H1 (cell line): ENCODE results near the gene NKTR. TPM values are rescaled to one million over a fixed set of nuclear protein-coding genes. Genes with fewer than 3 reads are reported as not detected.

Experiments used
- CTCF ChIA-PET: fragments of 300-600 bp; sonication (Branson Sonifier 250); formaldehyde crosslinking; loops from one replicate; lab custom pipeline; 2021; ENCODE audit not compliant: partially characterized antibody; lab: Charles Lee
- POLR2A ChIA-PET: fragments of 300-600 bp; sonication (Branson Sonifier 250); formaldehyde crosslinking; loops from one replicate; lab custom pipeline; 2021; ENCODE audit warnings: inconsistent platforms; ENCODE audit not compliant: partially characterized antibody; lab: Charles Lee
- DNase-seq, 2 experiments: peaks; one replicate each; pipeline versions ENCODE4 v3.0.0 to v3.0.0-alpha.2; 2010 to 2022; ENCODE audit warnings: low spot score in 2 of 2, low read depth in 1 of 2, mixed read lengths in 1 of 2
- FAIRE-seq: peaks from 2 replicates; lab custom pipeline; 2011; peaks lifted over from hg19 to GRCh38; lab: Jason Lieb, UNC
- H2AFZ ChIP-seq: 2 replicates; pipeline ENCODE4 v1.8.1; 2012; ENCODE audit warnings: low read length, inconsistent platforms
- H2AK5ac ChIP-seq: 2 replicates; pipeline ENCODE4 v1.6.1; 2013; ENCODE audit warnings: low read depth, low read length
- H2BK120ac ChIP-seq: replicated peaks from 2 replicates; pipeline ENCODE3; 2013; ENCODE audit warnings: low read depth, low read length, inconsistent platforms
- H2BK12ac ChIP-seq: 2 replicates; pipeline ENCODE4 v1.6.1; 2013; ENCODE audit warnings: low read depth, low read length
- H2BK15ac ChIP-seq: 2 replicates; pipeline ENCODE4 v1.6.1; 2013; ENCODE audit warnings: low read length
- H2BK20ac ChIP-seq: 2 replicates; pipeline ENCODE4 v1.6.1; 2013; ENCODE audit warnings: low read length
- H2BK5ac ChIP-seq: 2 replicates; pipeline ENCODE4 v1.6.1; 2013; ENCODE audit warnings: low read depth, low read length
- H3K14ac ChIP-seq: 2 replicates; pipeline ENCODE4 v1.6.1; 2013; ENCODE audit warnings: inconsistent platforms; ENCODE audit not compliant: insufficient read length
- H3K18ac ChIP-seq: 2 replicates; pipeline ENCODE4 v1.6.1; 2013; ENCODE audit warnings: low read length; ENCODE audit errors: extremely low read depth
- H3K23ac ChIP-seq: 2 replicates; pipeline ENCODE4 v1.6.1; 2013; ENCODE audit warnings: inconsistent platforms; ENCODE audit not compliant: insufficient read length
- H3K23me2 ChIP-seq: 2 replicates; pipeline ENCODE4 v1.6.1; 2013; ENCODE audit warnings: low read depth, low read length
- H3K27ac ChIP-seq: 2 replicates; pipeline ENCODE4 v1.6.1; 2011; ENCODE audit warnings: low read depth, low read length, inconsistent platforms
- H3K27me3 ChIP-seq, 4 experiments: replicated peaks in 1 of 4; 1 replicate in 1 of 4; 2 replicates in 3 of 4; pipeline versions ENCODE4 v1.6.1 to v1.8.1; 2011 to 2013; ENCODE audit warnings: low read length in 3 of 4, mild to moderate bottlenecking in 3 of 4, inconsistent platforms in 2 of 4, mixed read lengths in 2 of 4, moderate library complexity in 1 of 4; ENCODE audit not compliant: control insufficient read depth in 3 of 4, insufficient read depth in 3 of 4; ENCODE audit errors: extremely low read depth in 1 of 4
- H3K36me3 ChIP-seq, 4 experiments: 2 replicates each; pipeline versions ENCODE4 v1.6.1 to v1.8.1; 2011 to 2013; ENCODE audit warnings: mild to moderate bottlenecking in 4 of 4, low read length in 3 of 4, moderate library complexity in 2 of 4, control low read depth in 1 of 4, inconsistent platforms in 1 of 4; ENCODE audit not compliant: insufficient read depth in 4 of 4, control insufficient read depth in 2 of 4
- H3K4ac ChIP-seq: replicated peaks from 2 replicates; pipeline ENCODE3; 2013; ENCODE audit warnings: low read length, low read depth, mixed read lengths, inconsistent platforms; ENCODE audit not compliant: insufficient read length
- H3K4me1 ChIP-seq, 4 experiments: replicated peaks in 1 of 4; 1 replicate in 1 of 4; 2 replicates in 3 of 4; pipeline versions ENCODE4 v1.6.1 to v1.8.1; 2011 to 2013; ENCODE audit warnings: low read length in 3 of 4, inconsistent platforms in 2 of 4, mixed read lengths in 1 of 4; ENCODE audit not compliant: insufficient read depth in 4 of 4, control insufficient read depth in 3 of 4
- H3K4me2 ChIP-seq, 2 experiments: 2 replicates each; pipeline versions ENCODE4 v1.6.1 to v1.8.1; 2011 to 2013; ENCODE audit warnings: low read depth in 2 of 2, low read length in 2 of 2, control low read depth in 1 of 2, inconsistent platforms in 1 of 2, mild to moderate bottlenecking in 1 of 2; ENCODE audit not compliant: insufficient read depth in 1 of 2
- H3K4me3 ChIP-seq, 4 experiments: fragments of 200-600, 300-600 bp in 1 of 4; sonication (generic), shearing (Covaris generic), sonication (Bioruptor Twin) in 1 of 4; 2 replicates each; pipeline versions ENCODE4 v1.5.1 to v1.8.1; 2011 to 2016; ENCODE audit warnings: low read length in 4 of 4, low read depth in 3 of 4, control low read depth in 2 of 4, inconsistent platforms in 2 of 4, mild to moderate bottlenecking in 2 of 4, mixed read lengths in 1 of 4, moderate library complexity in 1 of 4; ENCODE audit not compliant: insufficient read depth in 2 of 4; ENCODE audit errors: extremely low read depth in 1 of 4
- H3K56ac ChIP-seq: replicated peaks from 2 replicates; pipeline ENCODE3; 2013; ENCODE audit warnings: low read depth, mild to moderate bottlenecking, mixed read lengths, low read length, inconsistent platforms; ENCODE audit not compliant: insufficient read length
- H3K79me1 ChIP-seq: 2 replicates; pipeline ENCODE4 v1.6.1; 2013; ENCODE audit warnings: low read depth, low read length, control low read depth
- H3K79me2 ChIP-seq, 2 experiments: 2 replicates each; pipeline versions ENCODE4 v1.6.1 to v1.8.1; 2012 to 2013; ENCODE audit warnings: low read length in 2 of 2, mild to moderate bottlenecking in 2 of 2, inconsistent platforms in 1 of 2; ENCODE audit not compliant: insufficient read depth in 2 of 2, control insufficient read depth in 1 of 2
- H3K9ac ChIP-seq, 4 experiments: replicated peaks in 1 of 4; 1 replicate in 1 of 4; 2 replicates in 3 of 4; pipeline versions ENCODE4 v1.6.1 to v1.8.1; 2011 to 2013; ENCODE audit warnings: low read depth in 3 of 4, low read length in 3 of 4, control low read depth in 2 of 4, mild to moderate bottlenecking in 2 of 4, moderate library complexity in 2 of 4, inconsistent platforms in 1 of 4; ENCODE audit errors: extremely low read depth in 1 of 4
- H3K9me3 ChIP-seq, 2 experiments: 2 replicates each; pipeline versions ENCODE4 v1.6.1 to v1.8.1; 2012 to 2013; ENCODE audit warnings: mild to moderate bottlenecking in 2 of 2, moderate library complexity in 2 of 2, control low read depth in 1 of 2, inconsistent platforms in 1 of 2, low read depth in 1 of 2, low read length in 1 of 2, mixed read lengths in 1 of 2; ENCODE audit not compliant: insufficient read depth in 2 of 2
- H4K20me1 ChIP-seq, 2 experiments: replicated peaks in 1 of 2; 2 replicates each; pipeline versions ENCODE3 to v1.8.1; 2011 to 2013; ENCODE audit warnings: inconsistent platforms in 2 of 2, low read length in 2 of 2, mild to moderate bottlenecking in 1 of 2; ENCODE audit not compliant: insufficient read depth in 2 of 2, control insufficient read depth in 1 of 2
- H4K5ac ChIP-seq: 2 replicates; pipeline ENCODE4 v1.6.1; 2013; ENCODE audit warnings: low read length, low read depth, mixed read lengths, inconsistent platforms; ENCODE audit not compliant: insufficient read length
- H4K8ac ChIP-seq: 2 replicates; pipeline ENCODE4 v1.8.0; 2013; ENCODE audit warnings: mild to moderate bottlenecking, moderate library complexity, low read length, inconsistent platforms; ENCODE audit not compliant: insufficient read depth; ENCODE audit errors: extremely low read depth
- H4K91ac ChIP-seq: replicated peaks from 2 replicates; pipeline ENCODE3; 2013; ENCODE audit warnings: low read length, mixed read lengths, inconsistent platforms; ENCODE audit not compliant: insufficient read length
- ASH2L ChIP-seq: fragments of 200-600, 300-600 bp; sonication (generic); IDR thresholded peaks from one replicate; pipeline ENCODE4 v1.7.1; 2017; ENCODE audit warnings: low read length
- EZH2 ChIP-seq: fragments of 200-600 bp; sonication (generic); IDR thresholded peaks from 2 replicates; pipeline ENCODE4 v1.7.1; 2012; ENCODE audit warnings: low read depth, mild to moderate bottlenecking, moderate library complexity, low read length, inconsistent platforms; ENCODE audit not compliant: severe bottlenecking
- JUN ChIP-seq: IDR thresholded peaks from 2 replicates; pipeline ENCODE4 v1.6.1; 2011; ENCODE audit warnings: low read depth, mild to moderate bottlenecking, improper control_type of control experiment, low read length
- MAFK ChIP-seq: IDR thresholded peaks from 2 replicates; pipeline ENCODE4 v1.6.1; 2012; ENCODE audit warnings: low read depth, mild to moderate bottlenecking, improper control_type of control experiment, low read length
- PHF8 ChIP-seq: fragments of 200-600 bp; sonication (generic); conservative IDR thresholded peaks from 2 replicates; pipeline ENCODE4 v1.7.1; 2012; ENCODE audit warnings: low read depth, mild to moderate bottlenecking, inconsistent platforms, low read length, moderate library complexity
- POLR2A ChIP-seq, 2 experiments: IDR thresholded peaks; 1 replicate in 1 of 2; 2 replicates in 1 of 2; pipeline ENCODE4 v1.6.1; 2011; ENCODE audit warnings: low read depth in 2 of 2, low read length in 2 of 2, mild to moderate bottlenecking in 2 of 2; ENCODE audit errors: control extremely low read depth in 1 of 2
- RFX5 ChIP-seq: IDR thresholded peaks from 2 replicates; pipeline ENCODE4 v1.6.1; 2011; ENCODE audit warnings: low read depth, low read length, improper control_type of control experiment, borderline replicate concordance
- SP2 ChIP-seq: IDR thresholded peaks from 2 replicates; pipeline ENCODE4 v1.6.1; 2012; ENCODE audit warnings: mild to moderate bottlenecking, low read length, inconsistent platforms
- WGBS, 2 experiments: shearing (Covaris generic) in 1 of 2; methylation state at CpG; one replicate each; pipeline versions ENCODE4 v1.1.6 to v1.1.7; 2013 to 2015; ENCODE audit warnings: low lambda C conversion rate in 2 of 2, mixed read lengths in 2 of 2, inconsistent platforms in 1 of 2, low coverage in 1 of 2, missing lambda C conversion rate in 1 of 2; ENCODE audit not compliant: insufficient replicate concordance in 2 of 2, insufficient coverage in 1 of 2, insufficient read length in 1 of 2; ENCODE audit errors: extremely low coverage in 1 of 2, missing lambda C conversion rate in 1 of 2; 5-methylcytosine and 5-hydroxymethylcytosine counted together
- polyA plus RNA-seq, 7 experiments: library from polyadenylated mRNA; depleted of rRNA in 3 of 7; stranded (reverse) in 5 of 7; unstranded in 2 of 7; fragments of >200 nt in 5 of 7; fragments of 200-250 nt in 2 of 7; gene quantifications; 1 replicate in 5 of 7; 2 replicates in 1 of 7; 4 replicates in 1 of 7; pipeline versions ENCODE4 v1.2.1 to v1.2.3, GENCODE V29; 2011 to 2013; ENCODE audit warnings: missing spikeins in 2 of 7, mixed read lengths in 2 of 7
- total RNA-seq: library from RNA; stranded (reverse); fragmentation: NEBNext Ultra II Directional; extraction: Animal tissue kit (Norgen Biotek cat#: 25700); gene quantifications from 2 replicates; pipeline ENCODE4 v1.2.1, GENCODE V29; 2021
- TF ChIP-seq, protein P1 (sequence below): IDR thresholded peaks from 2 replicates; pipeline ENCODE4 v1.6.1; 2012; ENCODE audit warnings: low read length, inconsistent platforms

The NKTR gene
- total and polyA plus RNA-seq, 2 of the 8 experiments (the other 6 are each of a cell fraction or from before 2014, with no cell fraction given): 24.1 to 62.2 TPM

GRCh38 chr3:42660131-42660715 is 59.7 kb downstream of the NKTR start:
- POLR2A ChIA-PET: interaction anchor here (0.8 to 1.4 kb wide), 8 partner anchors 9 to 143 kb away, joined by 3 to 7 read pairs (median 4); partner anchors contain the start of gene KLHL40
- no peaks in the 10 kb centered on the region; a peak in 1 of 8 replicates for H3K36me3 ChIP-seq
- no peaks in the 10 kb centered on the region for H3K27me3 ChIP-seq
- H2BK15ac ChIP-seq: no peak overlapping the region
- H2BK120ac ChIP-seq: no peak overlapping the region
- no peak overlapping the region for H3K18ac ChIP-seq
- H4K91ac ChIP-seq: no peak overlapping the region
- no peak overlapping the region for H4K8ac ChIP-seq
- 90% methylated on average over 6 of the region's 6 CpGs; no CpG with 5 or more reads in 1 of the 2 experiments for WGBS, 2 experiments
- H4K20me1 ChIP-seq: peaks cover 0 to 1% of the 10 kb centered on the region in 2 experiments
- no peak overlapping the region for H3K4ac ChIP-seq
- no peak overlapping the region for H3K27ac ChIP-seq
- H3K79me2 ChIP-seq: no peaks in the 10 kb centered on the region
- FAIRE-seq (no peak), DNase-seq (no peak)
- no peak overlapping the region for H4K5ac ChIP-seq
- no peaks in the 10 kb centered on the region; the same call in 1 of the 2 replicates for H3K23me2 ChIP-seq
- H3K9me3 ChIP-seq: no peaks in the 10 kb centered on the region
- H2BK5ac ChIP-seq: no peak overlapping the region; the same call in 1 of the 2 replicates
- H3K4me2 ChIP-seq: no peak overlapping the region
- no peak overlapping the region for H2AFZ ChIP-seq
- H2AK5ac ChIP-seq: peak overlapping the region; percentile 75; the same call in 1 of the 2 replicates
- no peak overlapping the region for H3K4me3 ChIP-seq
- no peak overlapping the region for H2BK20ac ChIP-seq
- no peaks in the 10 kb centered on the region for H3K79me1 ChIP-seq
- no peak overlapping the region for H2BK12ac ChIP-seq
- no peak overlapping the region for H3K23ac ChIP-seq
- peaks cover 4 to 6% (median 5%) of the 10 kb centered on the region in 4 experiments for H3K4me1 ChIP-seq
- no peak overlapping the region for H3K56ac ChIP-seq
- no peak overlapping the region for H3K14ac ChIP-seq
- H3K9ac ChIP-seq: no peak overlapping the region
- CTCF ChIA-PET: interaction anchor here (0.6 to 7.0 kb wide), 21 partner anchors 8 to 455 kb away, joined by 3 to 54 read pairs (median 5); partner anchors contain the start of gene HHATL
- no peak for TF ChIP-seq JUN
- TF ChIP-seq ASH2L: no peak
- TF ChIP-seq POLR2A (IDR thresholded peaks at IDR 0.05; ENCODE audit: control extremely low read depth in 1 of 2, low read depth in 2 of 2, low read length in 2 of 2): no peak
- no peak for TF ChIP-seq EZH2
- no peak for TF ChIP-seq SP2
- TF ChIP-seq, protein P1, sequence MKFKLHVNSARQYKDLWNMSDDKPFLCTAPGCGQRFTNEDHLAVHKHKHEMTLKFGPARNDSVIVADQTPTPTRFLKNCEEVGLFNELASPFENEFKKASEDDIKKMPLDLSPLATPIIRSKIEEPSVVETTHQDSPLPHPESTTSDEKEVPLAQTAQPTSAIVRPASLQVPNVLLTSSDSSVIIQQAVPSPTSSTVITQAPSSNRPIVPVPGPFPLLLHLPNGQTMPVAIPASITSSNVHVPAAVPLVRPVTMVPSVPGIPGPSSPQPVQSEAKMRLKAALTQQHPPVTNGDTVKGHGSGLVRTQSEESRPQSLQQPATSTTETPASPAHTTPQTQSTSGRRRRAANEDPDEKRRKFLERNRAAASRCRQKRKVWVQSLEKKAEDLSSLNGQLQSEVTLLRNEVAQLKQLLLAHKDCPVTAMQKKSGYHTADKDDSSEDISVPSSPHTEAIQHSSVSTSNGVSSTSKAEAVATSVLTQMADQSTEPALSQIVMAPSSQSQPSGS: no peak
- no peak for TF ChIP-seq RFX5
- TF ChIP-seq PHF8: no peak
- no peak for TF ChIP-seq MAFK
